Measurements from ENCODE around the gene TIE1.
A peak's percentile ranks its signal among the peaks of the same experiment; 100 is the strongest.

Gene TIE1

DNA sequence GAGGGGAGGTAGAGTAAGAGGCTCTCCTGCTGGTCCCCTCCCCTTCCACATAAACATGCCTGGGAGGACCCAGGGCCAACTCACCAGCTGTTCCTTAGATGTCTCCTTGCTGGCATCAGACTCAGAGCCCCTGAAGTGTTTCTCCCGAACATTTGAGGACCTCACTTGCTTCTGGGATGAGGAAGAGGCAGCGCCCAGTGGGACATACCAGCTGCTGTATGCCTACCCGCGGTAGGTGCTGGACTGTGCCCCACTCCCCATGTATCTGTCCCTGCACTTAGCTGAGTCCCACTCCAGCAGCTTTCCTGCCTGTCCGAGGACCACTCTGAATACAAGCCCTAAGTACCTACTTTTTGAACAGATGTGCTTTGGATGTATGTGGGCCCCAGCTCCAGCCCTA is 37.2 kb downstream of the TIE1 start:
- no peak for DNase-seq (ENCODE audit: low read depth)

DNA sequence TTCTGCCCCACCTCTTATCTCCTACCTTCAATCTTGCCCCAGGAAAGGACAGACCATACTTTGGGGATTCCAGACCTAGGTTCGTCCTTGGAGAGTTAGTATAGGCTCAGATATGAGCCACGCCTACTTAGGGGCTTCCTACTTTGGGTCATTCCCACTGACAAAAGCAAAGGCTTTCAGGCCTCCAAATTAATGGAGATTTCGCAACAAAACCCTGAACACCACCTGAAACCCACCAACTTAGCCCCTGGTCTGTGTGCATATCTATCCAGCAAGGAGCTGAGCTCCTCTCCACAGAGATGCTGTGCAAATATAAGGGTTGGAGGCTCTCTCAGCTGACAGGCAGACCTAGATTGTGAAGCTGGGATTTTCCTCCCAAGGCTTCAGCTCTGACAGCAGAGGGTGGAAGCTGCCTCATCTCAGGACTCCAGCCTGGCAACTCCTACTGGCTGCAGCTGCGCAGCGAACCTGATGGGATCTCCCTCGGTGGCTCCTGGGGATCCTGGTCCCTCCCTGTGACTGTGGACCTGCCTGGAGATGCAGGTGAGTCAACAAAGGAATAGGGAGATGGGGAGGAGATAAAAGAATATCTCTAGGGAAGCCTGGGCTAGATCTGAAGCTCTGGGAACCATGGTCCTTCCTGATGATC is 38.9 kb downstream of the TIE1 start:
- no peak for DNase-seq (ENCODE audit: low read depth)

DNA sequence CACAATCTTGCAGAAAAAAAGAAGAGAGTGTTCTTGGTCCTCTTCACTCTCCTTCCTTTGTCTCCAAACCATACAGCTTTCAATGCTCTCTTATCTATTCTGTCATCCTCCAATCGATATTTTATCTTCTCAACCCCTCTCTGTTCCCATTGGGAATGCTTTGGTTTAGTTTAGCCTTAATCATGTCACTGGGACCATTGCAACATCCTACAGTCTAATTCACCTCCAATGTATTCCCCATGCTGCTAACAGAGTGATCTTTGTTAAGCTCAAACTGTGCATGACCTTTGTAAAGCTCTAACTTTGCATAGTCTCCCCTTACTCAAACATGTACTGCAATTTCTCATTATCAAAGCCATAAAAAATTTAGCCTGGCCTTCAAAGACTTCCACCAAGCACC is 39.8 kb downstream of the TIE1 start:
- DNase-seq (ENCODE audit: low read depth): no peak

DNA sequence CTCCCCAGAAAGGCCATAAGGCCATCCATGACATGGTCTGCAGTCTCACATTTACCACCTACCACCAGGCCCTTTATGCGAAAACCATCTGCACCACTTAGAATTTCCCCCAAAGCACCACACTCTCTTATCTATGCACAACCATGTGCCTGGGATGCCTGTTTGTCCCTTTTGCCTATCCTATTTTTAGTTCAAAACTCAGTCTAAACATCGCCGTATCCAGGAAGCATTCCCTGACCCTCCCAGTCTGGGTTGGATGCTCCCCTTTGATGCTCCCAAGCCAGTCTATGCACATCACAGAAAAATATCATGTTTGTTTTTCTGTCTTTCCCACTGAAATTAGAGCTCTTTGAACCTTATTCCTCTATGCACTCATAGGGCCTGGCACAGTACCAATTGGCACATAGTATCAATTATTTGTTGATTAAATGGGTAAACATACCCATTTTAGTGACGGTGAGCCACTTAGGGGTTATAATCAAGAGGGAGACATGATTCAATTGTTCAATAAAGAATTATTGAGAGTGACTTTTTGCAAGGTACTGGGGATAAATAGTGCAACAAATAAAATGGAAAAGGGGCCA is 43.6 kb downstream of the TIE1 start:
- no peak for DNase-seq (ENCODE audit: low read depth)

- DNase-seq (ENCODE audit: low read depth): no peak
These were observed 44.3 kb downstream of the TIE1 start for GRCh38 chr1:43345120-43345519.

DNA sequence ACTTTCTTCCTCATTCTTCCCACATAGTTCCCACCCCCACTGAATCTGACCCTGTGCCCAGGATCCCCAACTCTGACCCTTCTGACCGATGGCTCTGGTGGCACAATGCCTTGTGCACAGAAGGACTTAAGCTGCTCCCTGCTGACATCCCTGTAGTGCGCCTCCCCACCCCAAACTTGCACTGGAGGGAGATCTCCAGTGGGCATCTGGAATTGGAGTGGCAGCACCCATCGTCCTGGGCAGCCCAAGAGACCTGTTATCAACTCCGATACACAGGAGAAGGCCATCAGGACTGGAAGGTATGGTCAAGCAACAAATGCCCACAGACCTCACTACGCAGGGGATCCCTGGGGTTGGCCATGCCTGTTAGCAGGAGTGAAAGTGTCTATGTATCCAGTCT is 45.9 kb downstream of the TIE1 start:
- no peak for DNase-seq (ENCODE audit: low read depth)

DNA sequence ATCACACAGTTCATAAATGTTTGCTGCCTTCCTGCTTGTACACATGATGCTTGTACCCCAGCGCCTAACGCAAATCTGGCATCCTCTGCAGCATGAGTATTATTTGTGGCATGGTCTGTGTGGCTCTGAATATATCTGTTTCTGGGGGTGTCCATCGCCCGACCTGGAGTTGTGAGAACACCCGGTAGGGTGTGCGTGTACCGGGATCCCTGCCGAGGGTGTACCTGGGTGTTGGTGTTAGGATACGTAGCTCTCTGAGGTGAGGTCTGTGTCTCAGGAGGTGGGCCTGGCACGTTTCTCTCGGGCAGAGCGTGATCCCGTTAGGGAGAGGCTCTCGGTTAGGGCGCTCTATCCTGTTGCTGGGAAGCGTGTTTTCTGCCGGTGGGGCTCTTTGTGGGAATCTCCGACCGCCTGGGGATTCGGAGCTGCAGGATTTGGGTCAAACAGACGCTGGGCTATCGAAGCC is 47.6 kb downstream of the TIE1 start:
- no peak for DNase-seq (ENCODE audit: low read depth)

GRCh38 chr1:43348809-43349593 is 48.2 kb downstream of the TIE1 start:
- DNase-seq (ENCODE audit: low read depth): peak; percentile 38

DNA sequence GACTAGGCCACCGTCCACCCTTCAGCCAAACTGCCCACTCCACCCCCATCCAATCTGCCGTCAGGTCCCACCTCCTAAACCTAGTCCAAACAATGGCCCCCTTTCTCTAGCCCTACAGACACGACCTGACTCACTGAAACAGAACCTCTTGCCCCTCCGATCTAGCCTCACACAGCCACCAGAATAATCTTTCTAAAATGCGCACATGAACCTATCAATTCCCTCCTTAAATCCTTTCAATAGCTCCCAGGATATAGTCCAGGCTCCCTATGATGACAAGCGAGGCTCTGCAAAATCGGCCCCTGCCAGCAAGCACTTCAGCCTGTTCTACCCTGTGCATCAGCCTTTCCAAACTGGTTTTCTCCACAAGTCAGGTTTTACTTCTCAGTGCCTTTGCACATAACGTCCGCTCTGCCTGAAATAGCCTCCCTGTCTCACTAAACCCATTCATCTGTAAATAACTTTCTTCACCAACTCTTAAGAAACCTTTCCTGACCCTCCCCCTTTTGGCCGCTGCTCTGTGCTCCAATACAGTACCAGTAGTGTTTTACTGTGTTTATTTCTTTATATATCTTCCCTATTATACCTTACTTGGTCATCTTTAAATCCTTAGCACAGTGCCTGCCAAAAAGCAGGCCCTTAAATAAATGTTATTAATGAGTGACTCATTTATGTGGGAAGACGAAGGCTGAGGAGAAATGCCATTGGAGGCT is 49.0 kb downstream of the TIE1 start:
- DNase-seq (ENCODE audit: low read depth): no peak

DNA sequence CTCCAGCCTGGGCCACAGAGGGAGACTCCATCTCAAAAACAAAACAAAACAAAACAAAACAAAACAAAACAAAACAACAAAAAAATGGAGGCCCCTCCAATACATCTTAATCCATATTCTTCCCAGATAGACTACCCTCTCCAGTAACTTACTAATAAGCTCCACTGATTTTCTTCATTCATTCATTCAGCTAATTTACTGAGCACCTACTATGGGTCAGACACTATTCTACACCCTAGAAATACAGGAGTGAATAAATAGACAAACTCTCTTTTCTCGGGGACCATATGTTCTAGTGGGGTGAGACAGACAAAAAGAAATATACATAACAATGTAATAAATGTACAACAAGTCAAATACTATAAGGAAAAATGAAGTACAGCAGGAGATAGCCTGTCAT is 50.2 kb downstream of the TIE1 start:
- no peak for DNase-seq (ENCODE audit: low read depth)

DNA sequence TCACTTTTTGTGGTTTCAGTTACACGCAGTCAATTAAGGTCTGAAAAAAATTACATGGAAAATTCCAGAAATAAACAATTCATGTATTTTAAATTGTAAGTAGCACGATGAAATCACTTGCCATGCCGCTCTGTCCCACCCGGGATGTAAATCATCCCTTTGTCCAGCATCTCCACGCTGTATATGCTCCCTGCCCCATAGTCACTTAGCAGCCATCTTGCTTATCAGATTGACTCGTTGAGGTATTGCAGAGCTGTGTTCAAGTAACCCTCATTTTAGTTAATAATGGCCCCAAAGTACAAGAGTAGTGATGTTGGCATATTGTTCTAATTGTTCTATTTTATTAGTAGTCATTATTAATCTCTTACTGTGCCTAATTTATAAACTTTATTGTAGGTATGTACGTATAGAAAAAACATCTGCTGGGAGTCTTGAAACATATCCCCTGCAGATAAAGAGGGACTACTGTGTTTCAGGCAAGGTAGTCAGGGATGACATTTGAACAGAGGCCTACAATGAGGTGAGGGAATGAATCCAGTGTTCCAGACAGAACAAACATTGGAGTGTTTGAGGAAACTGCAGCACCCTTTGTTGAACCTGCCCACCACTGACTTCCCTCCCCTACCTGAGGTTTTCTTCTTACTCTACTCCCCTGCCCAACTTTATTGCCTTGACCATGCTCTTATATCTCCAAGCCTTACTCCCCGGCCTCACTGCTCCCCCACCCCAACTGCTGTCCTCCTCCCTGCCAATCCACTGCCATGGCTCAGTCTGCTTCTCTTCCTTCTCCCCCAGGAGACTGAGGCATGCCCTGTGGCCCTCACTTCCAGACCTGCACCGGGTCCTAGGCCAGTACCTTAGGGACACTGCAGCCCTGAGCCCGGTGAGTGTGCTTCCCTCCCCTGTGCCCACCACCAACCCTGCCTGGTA is 50.9 kb downstream of the TIE1 start:
- no peak for DNase-seq (ENCODE audit: low read depth)

DNA sequence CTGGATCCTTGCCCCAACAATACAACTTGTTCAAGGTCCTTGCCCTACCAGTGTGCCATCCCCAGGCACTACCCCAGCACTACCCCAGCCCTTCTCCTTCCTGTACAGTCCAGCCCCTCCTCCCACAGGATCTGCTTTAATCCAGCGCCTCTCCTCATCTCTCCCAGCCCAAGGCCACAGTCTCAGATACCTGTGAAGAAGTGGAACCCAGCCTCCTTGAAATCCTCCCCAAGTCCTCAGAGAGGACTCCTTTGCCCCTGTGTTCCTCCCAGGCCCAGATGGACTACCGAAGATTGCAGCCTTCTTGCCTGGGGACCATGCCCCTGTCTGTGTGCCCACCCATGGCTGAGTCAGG is 51.5 kb downstream of the TIE1 start:
- no peak for DNase-seq (ENCODE audit: low read depth)

GRCh38 chr1:43352881-43353280 is 52.1 kb downstream of the TIE1 start:
- DNase-seq (ENCODE audit: low read depth): no peak

DNA sequence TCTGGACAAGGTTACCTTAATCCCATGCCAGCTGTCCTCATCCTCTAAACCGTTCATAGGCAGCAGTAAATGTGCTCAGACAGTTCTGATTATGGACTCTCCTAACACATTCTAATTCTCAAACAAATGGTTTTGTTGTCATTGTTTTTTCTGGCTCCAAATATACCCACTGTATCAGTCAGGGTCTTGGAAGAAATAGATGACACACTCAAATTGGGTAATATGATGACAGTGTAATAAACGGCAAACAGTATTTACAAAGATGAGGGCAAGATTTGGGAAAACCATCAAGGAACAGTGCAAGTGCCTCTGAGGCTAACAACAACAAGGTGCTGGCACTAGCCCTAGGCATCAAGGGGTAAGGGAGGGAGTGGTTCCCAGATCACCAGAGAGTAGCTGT is 53.7 kb downstream of the TIE1 start:
- DNase-seq (ENCODE audit: low read depth): no peak

GRCh38 chr1:43354936-43355335 is 54.2 kb downstream of the TIE1 start:
- no peak for DNase-seq (ENCODE audit: low read depth)

DNA sequence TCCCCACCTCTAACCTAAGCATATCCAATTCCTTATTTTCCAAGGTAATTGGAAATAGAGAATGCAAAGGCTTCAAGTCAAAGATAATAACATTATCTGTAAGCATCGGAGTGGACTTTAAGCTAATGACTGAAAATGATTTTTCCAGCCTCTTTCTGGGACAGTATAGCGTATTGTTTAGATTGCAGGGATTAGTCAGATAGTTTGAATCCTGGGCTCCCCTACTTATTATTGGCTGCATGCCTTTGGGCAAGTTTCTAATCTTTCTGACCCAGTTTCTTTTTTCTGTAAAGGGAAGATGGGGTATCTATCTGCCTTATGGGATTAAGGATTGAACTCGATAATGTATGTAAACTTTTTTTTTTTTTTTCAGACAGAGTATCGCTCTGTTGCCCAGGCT is 56.5 kb downstream of the TIE1 start:
- no peak for DNase-seq (ENCODE audit: low read depth)

- no peak for DNase-seq (ENCODE audit: low read depth)
These were observed 57.5 kb downstream of the TIE1 start for GRCh38 chr1:43358121-43358745.

- DNase-seq (ENCODE audit: low read depth): peak; percentile 97
These were observed 58.2 kb downstream of the TIE1 start, which contains the start of gene CDC20 for GRCh38 chr1:43358746-43359693. CDC20 (plus strand) TSS chr1:43358981; CDS start chr1:43359216, 235 bp downstream.

GRCh38 chr1:43359696-43360095 is 58.9 kb downstream of the TIE1 start:
- no peak for DNase-seq (ENCODE audit: low read depth)

DNA sequence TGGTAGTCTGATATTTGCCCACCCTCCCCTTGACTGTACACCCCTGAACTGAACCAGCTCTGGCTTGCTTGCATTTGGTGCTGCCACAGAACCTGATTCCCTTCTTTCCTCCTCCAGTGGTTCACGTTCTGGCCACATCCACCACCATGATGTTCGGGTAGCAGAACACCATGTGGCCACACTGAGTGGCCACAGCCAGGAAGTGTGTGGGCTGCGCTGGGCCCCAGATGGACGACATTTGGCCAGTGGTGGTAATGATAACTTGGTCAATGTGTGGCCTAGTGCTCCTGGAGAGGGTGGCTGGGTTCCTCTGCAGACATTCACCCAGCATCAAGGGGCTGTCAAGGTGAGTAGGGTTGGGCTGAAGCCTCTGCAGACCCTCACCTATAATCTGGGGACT is 59.8 kb downstream of the TIE1 start:
- DNase-seq (ENCODE audit: low read depth): no peak

Data from activated T-helper 9 cell treated with anti-CD3 and anti-CD28 coated beads, Interleukin-2, amount 50 U/mL, for 16 hours (primary cell).